Measurements from ENCODE around the gene GUCY1A1. TPM values are rescaled to one million over a fixed set of nuclear protein-coding genes. Genes with fewer than 3 reads are reported as not detected.
A peak's percentile ranks its signal among the peaks of the same experiment; 100 is the strongest.

GUCY1A1 gene
- total RNA-seq, 1 experiment from 2014 or later: 9.2 TPM

GRCh38 chr4:155758481-155759371 is 92.1 kb downstream of the GUCY1A1 start, which contains the start of gene GUCY1B1:
Gene GUCY1B1, plus strand, starts transcription at chr4:155759021. Its CDS starts 120 bp downstream, at chr4:155759141.
- no peak for TF ChIP-seq EZH2phosphoT487 (IDR thresholded peaks at IDR 0.05; ENCODE audit: borderline replicate concordance, low read length)
- no peak for TF ChIP-seq EZH2 (IDR thresholded peaks at IDR 0.05; ENCODE audit: low read length, unreplicated experiment)
- TF ChIP-seq CTCF (conservative IDR thresholded peaks at IDR 0.05; ENCODE audit: low read depth, low read length): peak; percentile 42
- peak within 1 kb of the TSS; percentile 95 for H3K4me2 ChIP-seq (ENCODE audit: low read length)
- ATAC-seq (peak; percentile 96), DNase-seq (peak; percentile 86)
- H3K4me3 ChIP-seq (ENCODE audit: low read length): peak within 1 kb of the TSS; percentile 80
- H3K9ac ChIP-seq (ENCODE audit: low read length): peak within 1 kb of the TSS; percentile 50
- H3K36me3 ChIP-seq (ENCODE audit: low read depth, low read length): no peaks in the 10 kb centered on the region
- H3K9me3 ChIP-seq (ENCODE audit: low read length): no peaks in the 10 kb centered on the region
- intact Hi-C loops (cut with micrococcal nuclease): no loop called here
- H4K20me1 ChIP-seq (ENCODE audit: low read length): no peaks in the 10 kb centered on the region
- H3K79me2 ChIP-seq (ENCODE audit: low read length): no peaks in the 10 kb centered on the region
- H3K4me1 ChIP-seq (ENCODE audit: insufficient read depth, low read length): no peaks in the 10 kb centered on the region
- H3K27ac ChIP-seq (ENCODE audit: low read length): no peak within 1 kb of the TSS
- CTCF ChIA-PET: interaction anchor here (0.5 kb wide), 1 partner anchor 491 kb away, joined by 3 read pairs; no protein-coding TSS in a partner anchor
- H2AFZ ChIP-seq (ENCODE audit: low read length): peak within 1 kb of the TSS; percentile 92
- H3K27me3 ChIP-seq (ENCODE audit: low read length): no peaks in the 10 kb centered on the region
- POLR2A ChIA-PET (ENCODE audit: unreplicated experiment): interaction anchor here (0.6 kb wide), 1 partner anchor 30 kb away, joined by 3 read pairs; no protein-coding TSS in a partner anchor
- no TSS peak for BruUV-seq (replicated peaks)
- H3F3A ChIP-seq (ENCODE audit: low read length, unreplicated experiment): no peaks in the 10 kb centered on the region
- no peaks in the 10 kb centered on the region for H3K9me2 ChIP-seq (replicated peaks; ENCODE audit: low read length)

GRCh38 chr4:155759372-155760252 is 93.0 kb downstream of the GUCY1A1 start:
- Histone ChIP-seq H4K20me1 (ENCODE audit: low read length) (no peaks in the 10 kb centered on the region), H3K9ac (ENCODE audit: low read length) (peak overlapping the region; percentile 50), H3K4me3 (ENCODE audit: low read length) (peak overlapping the region; percentile 80), H3F3A (ENCODE audit: low read length, unreplicated experiment) (no peaks in the 10 kb centered on the region), H2AFZ (ENCODE audit: low read length) (peak overlapping the region; percentile 92), H3K4me2 (ENCODE audit: low read length) (peak overlapping the region; percentile 95), H3K4me1 (ENCODE audit: insufficient read depth, low read length) (no peaks in the 10 kb centered on the region), H3K9me2 (replicated peaks; ENCODE audit: low read length) (no peaks in the 10 kb centered on the region), H3K27me3 (ENCODE audit: low read length) (no peaks in the 10 kb centered on the region), H3K36me3 (ENCODE audit: low read depth, low read length) (no peaks in the 10 kb centered on the region), H3K9me3 (ENCODE audit: low read length) (no peaks in the 10 kb centered on the region), H3K79me2 (ENCODE audit: low read length) (no peaks in the 10 kb centered on the region), H3K27ac (ENCODE audit: low read length) (no peak overlapping the region)
- ATAC-seq: peak; percentile 27
- CTCF ChIA-PET: no interaction called here
- POLR2A ChIA-PET (ENCODE audit: unreplicated experiment): no interaction called here
- DNase-seq: peak; percentile 9
- intact Hi-C loops (cut with micrococcal nuclease): no loop called here
- TF ChIP-seq CTCF (conservative IDR thresholded peaks at IDR 0.05; ENCODE audit: low read depth, low read length): no peak
- TF ChIP-seq EZH2phosphoT487 (IDR thresholded peaks at IDR 0.05; ENCODE audit: borderline replicate concordance, low read length): no peak
- no peak for TF ChIP-seq EZH2 (IDR thresholded peaks at IDR 0.05; ENCODE audit: low read length, unreplicated experiment)
- BruUV-seq (replicated peaks): no TSS peak

Measured in PC-3 (cell line).